Measurements from ENCODE around the gene TUBA4A.

- TF ChIP-seq, protein P1, sequence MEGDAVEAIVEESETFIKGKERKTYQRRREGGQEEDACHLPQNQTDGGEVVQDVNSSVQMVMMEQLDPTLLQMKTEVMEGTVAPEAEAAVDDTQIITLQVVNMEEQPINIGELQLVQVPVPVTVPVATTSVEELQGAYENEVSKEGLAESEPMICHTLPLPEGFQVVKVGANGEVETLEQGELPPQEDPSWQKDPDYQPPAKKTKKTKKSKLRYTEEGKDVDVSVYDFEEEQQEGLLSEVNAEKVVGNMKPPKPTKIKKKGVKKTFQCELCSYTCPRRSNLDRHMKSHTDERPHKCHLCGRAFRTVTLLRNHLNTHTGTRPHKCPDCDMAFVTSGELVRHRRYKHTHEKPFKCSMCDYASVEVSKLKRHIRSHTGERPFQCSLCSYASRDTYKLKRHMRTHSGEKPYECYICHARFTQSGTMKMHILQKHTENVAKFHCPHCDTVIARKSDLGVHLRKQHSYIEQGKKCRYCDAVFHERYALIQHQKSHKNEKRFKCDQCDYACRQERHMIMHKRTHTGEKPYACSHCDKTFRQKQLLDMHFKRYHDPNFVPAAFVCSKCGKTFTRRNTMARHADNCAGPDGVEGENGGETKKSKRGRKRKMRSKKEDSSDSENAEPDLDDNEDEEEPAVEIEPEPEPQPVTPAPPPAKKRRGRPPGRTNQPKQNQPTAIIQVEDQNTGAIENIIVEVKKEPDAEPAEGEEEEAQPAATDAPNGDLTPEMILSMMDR (IDR thresholded peaks at IDR 0.05) = no peak
- TF ChIP-seq EP300 (IDR thresholded peaks at IDR 0.05; ENCODE audit: low read depth) (no peak), POLR2A (IDR thresholded peaks at IDR 0.05) (no peak)
These were observed 15.8 kb upstream of the TUBA4A start for GRCh38 chr2:219269362-219270054.
